Endothelial cell of umbilical vein (primary cell): ENCODE data around the gene PIK3CG.

ENCODE experiments used
- EZH2 ChIP-seq: IDR thresholded peaks from 2 replicates; pipeline ENCODE4 v1.6.1; 2012; ENCODE audit warnings: borderline replicate concordance, low read depth, mild to moderate bottlenecking, moderate library complexity, low read length, inconsistent platforms; ENCODE audit not compliant: severe bottlenecking
- FOS ChIP-seq: IDR thresholded peaks from 2 replicates; pipeline ENCODE4 v1.6.1; 2011; ENCODE audit warnings: mild to moderate bottlenecking, low read length, moderate library complexity, borderline replicate concordance; ENCODE audit not compliant: insufficient read depth
- GATA2 ChIP-seq: IDR thresholded peaks from 2 replicates; pipeline ENCODE4 v1.7.0; 2011; ENCODE audit warnings: low read depth, mild to moderate bottlenecking, moderate library complexity, mixed read lengths, low read length; ENCODE audit not compliant: insufficient read length, insufficient read depth
- JUN ChIP-seq: IDR thresholded peaks from 2 replicates; pipeline ENCODE4 v1.6.1; 2011; ENCODE audit warnings: borderline replicate concordance, low read depth; ENCODE audit not compliant: insufficient read length, insufficient read depth
- MAX ChIP-seq: IDR thresholded peaks from 2 replicates; pipeline ENCODE4 v1.6.1; 2011; ENCODE audit not compliant: insufficient read depth, insufficient read length
- MYC ChIP-seq: IDR thresholded peaks from one replicate; pipeline ENCODE4 v1.6.1; 2011; ENCODE audit warnings: mild to moderate bottlenecking, low read depth, low read length
- POLR2A ChIP-seq: IDR thresholded peaks from 2 replicates; pipeline ENCODE4 v1.6.1; 2012; ENCODE audit warnings: low read depth, mild to moderate bottlenecking, control low read depth, low read length
- POLR2AphosphoS5 ChIP-seq: IDR thresholded peaks from 2 replicates; pipeline ENCODE4 v1.6.1; 2012; ENCODE audit warnings: low read depth, mild to moderate bottlenecking, control low read depth, low read length, moderate library complexity; ENCODE audit not compliant: insufficient read depth
- TF ChIP-seq, protein P1 (sequence below), 2 donors: IDR thresholded peaks; 1 replicate in 1 of 2; 2 replicates in 1 of 2; pipeline ENCODE4 v1.5.1; 2011; ENCODE audit warnings: low read length in 2 of 2, mild to moderate bottlenecking in 2 of 2, moderate library complexity in 2 of 2, control low read depth in 1 of 2, inconsistent platforms in 1 of 2, low read depth in 1 of 2; ENCODE audit not compliant: insufficient read depth in 1 of 2; ENCODE audit errors: extremely low read depth in 1 of 2

GRCh38 chr7:106914018-106914607, 49.0 kb downstream of the PIK3CG start:
- TF ChIP-seq, protein P1, sequence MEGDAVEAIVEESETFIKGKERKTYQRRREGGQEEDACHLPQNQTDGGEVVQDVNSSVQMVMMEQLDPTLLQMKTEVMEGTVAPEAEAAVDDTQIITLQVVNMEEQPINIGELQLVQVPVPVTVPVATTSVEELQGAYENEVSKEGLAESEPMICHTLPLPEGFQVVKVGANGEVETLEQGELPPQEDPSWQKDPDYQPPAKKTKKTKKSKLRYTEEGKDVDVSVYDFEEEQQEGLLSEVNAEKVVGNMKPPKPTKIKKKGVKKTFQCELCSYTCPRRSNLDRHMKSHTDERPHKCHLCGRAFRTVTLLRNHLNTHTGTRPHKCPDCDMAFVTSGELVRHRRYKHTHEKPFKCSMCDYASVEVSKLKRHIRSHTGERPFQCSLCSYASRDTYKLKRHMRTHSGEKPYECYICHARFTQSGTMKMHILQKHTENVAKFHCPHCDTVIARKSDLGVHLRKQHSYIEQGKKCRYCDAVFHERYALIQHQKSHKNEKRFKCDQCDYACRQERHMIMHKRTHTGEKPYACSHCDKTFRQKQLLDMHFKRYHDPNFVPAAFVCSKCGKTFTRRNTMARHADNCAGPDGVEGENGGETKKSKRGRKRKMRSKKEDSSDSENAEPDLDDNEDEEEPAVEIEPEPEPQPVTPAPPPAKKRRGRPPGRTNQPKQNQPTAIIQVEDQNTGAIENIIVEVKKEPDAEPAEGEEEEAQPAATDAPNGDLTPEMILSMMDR (IDR thresholded peaks at IDR 0.05; ENCODE audit: extremely low read depth in 1 of 2, insufficient read depth in 1 of 2, low read depth in 1 of 2, low read length in 2 of 2), result no peak
- TF ChIP-seq POLR2AphosphoS5 (no peak), MAX (no peak), MYC (no peak), POLR2A (no peak), EZH2 (no peak), JUN (no peak), GATA2 (no peak), FOS (no peak)
